ENCODE results near the gene GNG13. TPM values are rescaled to one million over a fixed set of nuclear protein-coding genes. Genes with fewer than 3 reads are reported as not detected.

Gene GNG13
- total RNA-seq, 4 donors from 2014 or later: not detected

DNA sequence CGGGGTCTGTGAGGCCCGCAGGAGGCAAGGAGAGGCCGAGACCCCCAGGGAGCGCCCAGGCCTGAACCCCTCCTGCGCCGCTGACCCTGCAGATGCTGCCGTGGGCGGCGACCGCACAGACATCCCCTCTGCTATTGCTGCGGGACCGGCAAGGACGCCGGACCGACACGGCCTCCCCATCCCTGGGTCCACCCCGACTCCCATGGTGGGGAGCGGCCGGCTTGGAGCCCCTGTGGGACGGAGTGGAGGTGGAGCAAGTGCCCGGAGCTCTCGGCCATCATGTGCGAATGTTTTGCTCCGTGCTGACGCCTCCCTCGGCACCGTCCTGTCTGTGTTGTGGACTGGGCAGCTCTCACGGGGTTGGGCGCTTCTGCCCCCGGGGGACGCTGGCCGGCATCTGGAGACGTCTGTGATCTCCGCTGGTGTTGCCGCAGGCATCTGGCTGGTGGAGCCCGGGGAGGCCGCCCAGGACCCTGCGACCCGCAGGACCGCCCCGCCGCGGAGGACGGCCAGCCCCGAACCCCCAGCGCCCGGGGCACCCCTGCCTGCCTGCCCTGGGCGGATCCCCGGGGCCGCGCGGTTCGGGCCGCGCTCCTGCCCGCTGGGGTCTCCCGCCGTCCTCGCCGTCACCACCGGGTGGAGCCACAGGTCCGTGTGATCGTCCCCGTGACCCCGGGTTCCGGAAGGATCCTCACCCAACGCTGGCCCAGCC lies 12.8 kb upstream of the GNG13 start:
- TF ChIP-seq POLR2A (IDR thresholded peaks at IDR 0.05): no peak
- TF ChIP-seq, protein P1, sequence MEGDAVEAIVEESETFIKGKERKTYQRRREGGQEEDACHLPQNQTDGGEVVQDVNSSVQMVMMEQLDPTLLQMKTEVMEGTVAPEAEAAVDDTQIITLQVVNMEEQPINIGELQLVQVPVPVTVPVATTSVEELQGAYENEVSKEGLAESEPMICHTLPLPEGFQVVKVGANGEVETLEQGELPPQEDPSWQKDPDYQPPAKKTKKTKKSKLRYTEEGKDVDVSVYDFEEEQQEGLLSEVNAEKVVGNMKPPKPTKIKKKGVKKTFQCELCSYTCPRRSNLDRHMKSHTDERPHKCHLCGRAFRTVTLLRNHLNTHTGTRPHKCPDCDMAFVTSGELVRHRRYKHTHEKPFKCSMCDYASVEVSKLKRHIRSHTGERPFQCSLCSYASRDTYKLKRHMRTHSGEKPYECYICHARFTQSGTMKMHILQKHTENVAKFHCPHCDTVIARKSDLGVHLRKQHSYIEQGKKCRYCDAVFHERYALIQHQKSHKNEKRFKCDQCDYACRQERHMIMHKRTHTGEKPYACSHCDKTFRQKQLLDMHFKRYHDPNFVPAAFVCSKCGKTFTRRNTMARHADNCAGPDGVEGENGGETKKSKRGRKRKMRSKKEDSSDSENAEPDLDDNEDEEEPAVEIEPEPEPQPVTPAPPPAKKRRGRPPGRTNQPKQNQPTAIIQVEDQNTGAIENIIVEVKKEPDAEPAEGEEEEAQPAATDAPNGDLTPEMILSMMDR (IDR thresholded peaks at IDR 0.05): peak in 3 of 4 experiments; percentile 12 to 65 (median 52)
- intact Hi-C loops (cut with DNase I; ENCODE audit: low total_unique reads): no loop called here
- no peak overlapping the region for H3K27ac ChIP-seq
- H3K4me3 ChIP-seq: no peak overlapping the region
- DNase-seq: no peak
- H3K36me3 ChIP-seq: no peaks in the 10 kb centered on the region
- peaks cover 0 to 30% of the 10 kb centered on the region in 2 donors for H3K27me3 ChIP-seq
- no peaks in the 10 kb centered on the region for H3K9me3 ChIP-seq
- peaks cover 0 to 4% of the 10 kb centered on the region in 2 donors for H3K4me1 ChIP-seq

DNA sequence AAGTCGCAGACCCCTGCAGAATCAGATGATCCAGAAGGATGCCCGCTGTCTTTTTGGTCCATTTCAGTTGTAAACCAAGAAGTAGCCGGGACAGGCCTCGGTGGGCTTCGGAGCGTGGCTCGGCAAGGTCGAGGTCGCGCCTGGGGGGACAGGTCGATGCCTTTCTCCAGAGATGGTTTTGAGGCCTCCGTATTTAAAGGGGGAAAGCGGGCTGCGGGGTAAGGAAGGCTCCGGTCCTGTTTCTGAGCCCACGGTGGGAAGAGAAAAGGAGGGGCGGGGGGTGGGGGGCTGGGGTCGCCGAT lies 7.5 kb upstream of the GNG13 start:
- H3K4me1 ChIP-seq: no peaks in the 10 kb centered on the region
- no peak for DNase-seq
- H3K27ac ChIP-seq: peak overlapping the region; percentile 18 to 91
- intact Hi-C loops (cut with DNase I; ENCODE audit: low total_unique reads): no loop called here
- no peaks in the 10 kb centered on the region for H3K9me3 ChIP-seq
- H3K27me3 ChIP-seq: peaks cover 0 to 2% of the 10 kb centered on the region in 2 donors
- H3K36me3 ChIP-seq: no peaks in the 10 kb centered on the region
- H3K4me3 ChIP-seq: peak overlapping the region; percentile 64 to 72
- TF ChIP-seq POLR2A (IDR thresholded peaks at IDR 0.05): no peak
- TF ChIP-seq, protein P1 (IDR thresholded peaks at IDR 0.05): no peak

DNA sequence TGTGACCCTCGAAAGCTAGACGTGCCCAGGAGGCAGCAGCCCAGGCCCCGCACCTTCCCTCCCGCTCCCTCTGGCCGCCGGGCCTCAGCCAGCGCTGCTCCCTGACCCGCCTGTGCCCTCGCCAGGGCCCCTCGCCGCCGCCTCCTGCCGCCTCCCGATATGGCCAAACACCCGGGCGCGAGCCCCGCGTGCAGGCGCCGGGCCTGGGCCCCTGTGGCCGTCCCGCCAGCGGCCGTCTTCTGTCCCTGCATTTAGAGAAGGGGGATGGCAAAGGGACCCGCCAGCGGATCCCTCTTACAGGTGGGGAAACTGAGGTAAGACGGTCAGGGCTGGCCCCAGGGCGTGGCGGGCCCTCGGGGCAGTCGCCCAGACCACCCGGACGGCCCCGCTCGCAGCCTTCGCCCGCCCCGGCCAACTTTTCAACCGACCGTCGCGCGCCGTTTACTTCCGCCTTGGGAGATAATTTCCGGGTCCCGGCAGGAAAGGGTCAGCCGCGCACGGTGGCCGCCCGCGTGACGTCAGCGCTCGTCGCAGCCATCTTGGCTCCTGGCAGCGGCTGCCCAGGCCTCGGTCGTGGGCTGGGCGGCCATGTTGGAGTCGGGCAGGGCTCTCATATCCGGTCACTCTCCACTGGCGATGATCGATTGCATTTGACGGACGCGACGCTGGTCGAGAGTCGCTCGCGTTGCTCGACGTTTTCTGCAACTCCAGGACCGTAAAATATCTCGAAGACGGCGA lies 7.0 kb upstream of the GNG13 start:
- no peaks in the 10 kb centered on the region for H3K27me3 ChIP-seq
- peak; percentile 13 to 63 for TF ChIP-seq POLR2A (IDR thresholded peaks at IDR 0.05)
- TF ChIP-seq, protein P1 (IDR thresholded peaks at IDR 0.05): peak in 1 of 4 experiments; percentile 14
- intact Hi-C loops (cut with DNase I; ENCODE audit: low total_unique reads): no loop called here
- H3K4me1 ChIP-seq: no peaks in the 10 kb centered on the region
- peak overlapping the region; percentile 76 to 91 for H3K27ac ChIP-seq
- peak overlapping the region; percentile 64 to 72 for H3K4me3 ChIP-seq
- DNase-seq: peak; percentile 89 to 91
- H3K9me3 ChIP-seq: no peaks in the 10 kb centered on the region
- H3K36me3 ChIP-seq: no peaks in the 10 kb centered on the region

DNA sequence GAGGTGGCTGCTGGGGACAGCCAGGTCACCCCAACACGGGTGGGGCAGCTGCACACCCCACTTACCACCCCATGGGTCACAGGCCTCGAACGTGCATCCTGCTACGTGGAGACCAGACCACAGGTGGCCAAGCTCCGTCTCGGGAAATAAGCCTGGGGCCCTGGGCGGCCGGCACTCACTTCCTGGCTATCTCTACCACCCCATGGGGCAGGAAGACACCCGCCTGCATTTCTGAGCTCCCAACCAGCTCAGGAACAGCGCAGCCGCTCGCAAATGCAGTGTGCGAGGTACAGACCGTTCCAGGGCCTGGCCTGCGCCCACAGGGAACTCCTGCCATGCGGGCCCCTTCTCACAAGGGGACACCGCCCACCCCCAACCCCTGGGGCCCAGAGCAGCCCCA lies 4.9 kb upstream of the GNG13 start:
- intact Hi-C loops (cut with DNase I; ENCODE audit: low total_unique reads): no loop called here
- Histone ChIP-seq H3K27ac (no peak overlapping the region), H3K9me3 (no peaks in the 10 kb centered on the region), H3K4me1 (no peaks in the 10 kb centered on the region), H3K4me3 (no peak overlapping the region), H3K36me3 (no peaks in the 10 kb centered on the region), H3K27me3 (peaks cover 7 to 14% of the 10 kb centered on the region in 2 donors)
- no peak for TF ChIP-seq POLR2A (IDR thresholded peaks at IDR 0.05)
- TF ChIP-seq, protein P1 (IDR thresholded peaks at IDR 0.05): no peak
- DNase-seq: no peak
